DOHH2 (cell line): ENCODE data around the gene ADGRG2.

ENCODE experiments used
- CTCF ChIP-seq: fragments of 200-600 bp; sonication (generic); IDR thresholded peaks from one replicate; pipeline ENCODE4 v1.5.1; 2014; ENCODE audit warnings: antibody characterized with exemption, mild to moderate bottlenecking, low read depth, low read length; ENCODE audit not compliant: poor library complexity, severe bottlenecking
- EZH2phosphoT487 ChIP-seq: fragments of 200-600 bp; sonication (generic); IDR thresholded peaks from 2 replicates; pipeline ENCODE4 v1.6.1; 2017; ENCODE audit warnings: borderline replicate concordance, mild to moderate bottlenecking, antibody characterized with exemption, low read length, moderate library complexity, mixed read lengths

DNA sequence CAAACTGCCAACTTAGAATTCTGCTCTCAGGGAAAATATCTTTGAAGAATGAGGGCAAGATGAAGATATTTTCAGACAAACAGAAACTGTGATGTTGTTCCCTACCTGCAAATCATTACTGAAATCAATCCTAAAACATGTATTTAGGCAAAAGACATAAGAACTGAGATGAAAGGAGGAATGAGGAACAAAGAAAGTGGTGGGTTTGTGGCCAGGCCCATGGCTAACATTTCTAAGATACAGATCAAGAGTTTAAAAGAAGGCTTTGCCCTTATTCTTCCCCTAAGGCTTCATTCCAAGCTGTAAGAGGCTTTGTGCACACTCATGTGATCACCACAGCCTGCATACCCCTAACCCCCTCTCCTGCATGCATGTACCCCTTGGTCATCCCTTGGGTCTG, 46.5 kb downstream of the ADGRG2 start:
- TF ChIP-seq CTCF (no peak), EZH2phosphoT487 (no peak)
